Natural killer cell treated with Interleukin-12 subunit alpha and Interleukin-12 subunit beta and Interleukin-15 and Interleukin-18, amount 100 ng/mL, for 72 hours (primary cell): ENCODE measurements around the gene STK35. TPM values are rescaled to one million over a fixed set of nuclear protein-coding genes. Genes with fewer than 3 reads are reported as not detected.

ENCODE experiments used
- ATAC-seq, 2 donors: fragments of 150-1000 bp; cut with Tn5 transposase in 1 of 2; sonication (Bioruptor Pico), chemical (Tn5 transposase) in 1 of 2; 2 replicates each; pipeline ENCODE4 v1.10.0; 2021
- DNase-seq: peaks from one replicate; pipeline ENCODE4 v3.0.0; 2022; ENCODE audit warnings: low spot score
- H3K27ac Mint-ChIP-seq, 2 donors: 1 replicate in 1 of 2; 2 replicates in 1 of 2; pipeline ENCODE4 v1.8.0; 2022; ENCODE audit warnings: mixed read lengths in 2 of 2, mild to moderate bottlenecking in 1 of 2, moderate library complexity in 1 of 2
- H3K27me3 Mint-ChIP-seq, 2 donors: 1 replicate in 1 of 2; 2 replicates in 1 of 2; pipeline ENCODE4 v1.8.0; 2022; ENCODE audit warnings: mixed read lengths in 2 of 2
- H3K36me3 Mint-ChIP-seq: one replicate; pipeline ENCODE4 v1.8.0; 2022; ENCODE audit warnings: mixed read lengths
- H3K4me1 Mint-ChIP-seq, 2 donors: 1 replicate in 1 of 2; 2 replicates in 1 of 2; pipeline ENCODE4 v1.8.0; 2022; ENCODE audit warnings: low read depth in 2 of 2, mixed read lengths in 2 of 2, mild to moderate bottlenecking in 1 of 2
- H3K4me3 Mint-ChIP-seq: one replicate; pipeline ENCODE4 v1.8.0; 2022; ENCODE audit warnings: mixed read lengths
- H3K9me3 Mint-ChIP-seq: 2 replicates; pipeline ENCODE4 v1.8.0; 2022; ENCODE audit warnings: mixed read lengths
- total RNA-seq, 2 donors: library from RNA; stranded (reverse); gene quantifications; one replicate each; pipeline ENCODE4 v1.2.3, GENCODE V29; 2022

STK35 gene
- total RNA-seq = 10 to 100 TPM; 21.4 to 30.5 TPM

DNA sequence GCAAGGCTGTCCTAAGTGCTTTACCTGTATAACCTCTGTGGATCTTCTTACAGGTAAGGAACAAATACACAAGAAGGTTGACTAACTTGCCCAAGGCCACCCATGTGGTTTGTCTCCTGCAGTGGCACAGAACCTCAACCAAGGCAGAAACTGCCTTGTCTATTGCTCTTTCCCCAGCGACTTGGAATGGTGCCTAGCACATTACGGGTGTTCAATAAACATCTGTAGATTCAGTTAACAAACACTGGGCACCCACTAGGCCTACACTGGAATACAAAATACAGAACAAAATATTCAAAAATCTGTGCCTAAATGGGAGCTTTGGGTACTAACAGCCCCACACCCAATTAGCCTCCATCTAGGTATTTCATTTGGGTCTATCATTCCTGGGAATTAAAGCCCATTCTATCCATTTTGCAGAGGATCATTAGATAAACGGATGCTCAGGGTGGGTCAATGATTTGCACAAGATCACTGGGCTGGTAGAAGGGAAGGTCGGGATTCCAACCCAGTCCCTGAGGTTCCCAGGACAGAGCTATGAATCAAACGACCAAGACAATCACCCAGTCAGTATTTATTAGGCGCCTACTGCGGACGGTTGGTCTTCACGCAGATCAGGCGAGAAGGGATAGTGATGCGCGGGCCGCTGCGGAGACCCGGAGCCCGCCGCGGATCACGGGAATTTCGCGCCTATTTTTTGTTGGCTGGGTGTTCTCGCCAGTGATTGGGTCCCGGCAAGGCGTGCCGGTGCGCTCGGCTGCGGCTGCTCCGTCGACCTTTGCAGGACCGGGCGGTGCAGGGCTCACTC lies at the start of gene STK35:
STK35 (plus strand) TSS at position 771 of the 808 bp plus-strand sequence. CDS start 55 bp downstream, outside the sequence.
- peaks cover 28 to 40% of the 10 kb centered on the region in 2 donors for H3K4me1 Mint-ChIP-seq
- peak; percentile 77 for DNase-seq
- peak within 1 kb of the TSS; percentile 89 for H3K4me3 Mint-ChIP-seq
- no peaks in the 10 kb centered on the region for H3K27me3 Mint-ChIP-seq
- peak; percentile 63 to 64 for ATAC-seq
- peak within 1 kb of the TSS; percentile 98 to 99 for H3K27ac Mint-ChIP-seq
- no peaks in the 10 kb centered on the region for H3K36me3 Mint-ChIP-seq
- no peaks in the 10 kb centered on the region for H3K9me3 Mint-ChIP-seq

DNA sequence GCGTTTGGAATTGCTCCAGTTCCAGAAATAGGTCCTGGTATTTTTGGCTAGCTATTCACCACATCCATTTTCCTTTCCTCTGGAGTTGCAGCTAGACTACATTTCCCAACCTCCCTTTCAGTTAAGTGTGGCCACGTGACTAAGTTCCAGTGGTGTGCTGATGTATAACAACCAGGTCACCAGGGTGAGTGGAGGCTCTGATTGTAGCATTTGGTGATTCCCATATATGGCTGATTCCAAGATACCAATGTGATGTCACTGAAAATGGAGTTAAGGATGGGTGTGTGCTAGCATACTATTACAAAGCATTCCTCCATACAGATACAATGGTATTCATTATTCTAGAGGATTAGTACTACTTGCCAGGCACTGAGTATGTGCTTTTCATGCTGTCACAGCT lies 49.7 kb upstream of the STK35 start:
- peaks cover 35 to 38% of the 10 kb centered on the region in 2 donors for H3K27me3 Mint-ChIP-seq

GRCh38 chr20:2052741-2053140 lies 48.9 kb upstream of the STK35 start:
- H3K36me3 Mint-ChIP-seq = peaks cover 4% of the 10 kb centered on the region
- H3K9me3 Mint-ChIP-seq = peaks cover 2% of the 10 kb centered on the region
- DNase-seq (no peak), ATAC-seq (no peak)
- H3K27ac Mint-ChIP-seq = no peak overlapping the region
- H3K4me1 Mint-ChIP-seq = no peaks in the 10 kb centered on the region
- H3K4me3 Mint-ChIP-seq = no peak overlapping the region
- H3K27me3 Mint-ChIP-seq = peaks cover 39 to 46% of the 10 kb centered on the region in 2 donors

More for the DNA sequence above, 49.7 kb upstream of the STK35 start:
- no peak for ATAC-seq
- no peaks in the 10 kb centered on the region for H3K36me3 Mint-ChIP-seq
- no peaks in the 10 kb centered on the region for H3K4me1 Mint-ChIP-seq
- H3K9me3 Mint-ChIP-seq = no peaks in the 10 kb centered on the region
- no peak overlapping the region for H3K27ac Mint-ChIP-seq
- H3K4me3 Mint-ChIP-seq = no peak overlapping the region
- no peak for DNase-seq

- H3K27ac Mint-ChIP-seq = no peak overlapping the region
- H3K27me3 Mint-ChIP-seq = peaks cover 45 to 50% of the 10 kb centered on the region in 2 donors
- H3K4me1 Mint-ChIP-seq = no peaks in the 10 kb centered on the region
- peaks cover 5% of the 10 kb centered on the region for H3K9me3 Mint-ChIP-seq
- peaks cover 4% of the 10 kb centered on the region for H3K36me3 Mint-ChIP-seq
- no peak overlapping the region for H3K4me3 Mint-ChIP-seq
- DNase-seq (no peak), ATAC-seq (no peak)
These were observed 48.0 kb upstream of the STK35 start for GRCh38 chr20:2053615-2054014.

- DNase-seq = no peak
- Mint-ChIP-seq H3K36me3 (peaks cover 4% of the 10 kb centered on the region), H3K27me3 (peaks cover 39 to 45% of the 10 kb centered on the region in 2 donors), H3K4me1 (no peaks in the 10 kb centered on the region), H3K27ac (no peak overlapping the region), H3K9me3 (peaks cover 5% of the 10 kb centered on the region), H3K4me3 (no peak overlapping the region)
- ATAC-seq = no peak
These were observed 46.7 kb upstream of the STK35 start for GRCh38 chr20:2054911-2055310.

- ATAC-seq (no peak), DNase-seq (no peak)
- H3K9me3 Mint-ChIP-seq = peaks cover 5% of the 10 kb centered on the region
- H3K27me3 Mint-ChIP-seq = peaks cover 27 to 28% of the 10 kb centered on the region in 2 donors
- no peaks in the 10 kb centered on the region for H3K4me1 Mint-ChIP-seq
- no peak overlapping the region for H3K4me3 Mint-ChIP-seq
- peaks cover 4% of the 10 kb centered on the region for H3K36me3 Mint-ChIP-seq
- H3K27ac Mint-ChIP-seq = no peak overlapping the region
These were observed 42.2 kb upstream of the STK35 start for GRCh38 chr20:2059411-2059810.

DNA sequence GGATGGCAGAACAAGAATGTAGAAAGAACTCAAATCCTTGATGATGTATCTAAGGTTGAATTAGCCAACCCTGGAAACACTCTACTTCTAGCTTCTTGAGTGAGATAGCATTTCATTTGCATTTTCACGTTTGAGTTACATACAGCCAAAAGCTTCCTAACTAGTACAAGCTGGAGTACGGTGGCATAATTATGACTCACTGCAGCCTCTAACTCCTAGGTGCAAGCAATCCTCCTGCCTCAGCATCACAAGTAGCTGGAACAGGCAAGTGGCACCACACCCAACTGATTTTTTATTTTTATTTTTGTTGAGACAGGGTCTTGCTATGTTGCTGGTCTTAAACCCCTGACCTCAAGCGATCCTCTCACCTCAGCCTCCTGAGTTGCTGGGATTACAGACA lies 36.5 kb upstream of the STK35 start:
- ATAC-seq = no peak
- H3K9me3 Mint-ChIP-seq = no peaks in the 10 kb centered on the region
- DNase-seq = no peak
- peaks cover 25 to 34% of the 10 kb centered on the region in 2 donors for H3K27me3 Mint-ChIP-seq
- H3K36me3 Mint-ChIP-seq = no peaks in the 10 kb centered on the region
- H3K4me1 Mint-ChIP-seq = no peaks in the 10 kb centered on the region
- no peak overlapping the region for H3K4me3 Mint-ChIP-seq
- no peak overlapping the region for H3K27ac Mint-ChIP-seq

- Mint-ChIP-seq H3K27me3 (peaks cover 27 to 46% of the 10 kb centered on the region in 2 donors), H3K4me1 (no peaks in the 10 kb centered on the region), H3K9me3 (peaks cover 3% of the 10 kb centered on the region), H3K27ac (no peak overlapping the region), H3K36me3 (no peaks in the 10 kb centered on the region), H3K4me3 (no peak overlapping the region)
- ATAC-seq = no peak
- DNase-seq = no peak
These were observed 35.0 kb upstream of the STK35 start for GRCh38 chr20:2066461-2067122.

- Mint-ChIP-seq H3K27me3 (peaks cover 29 to 39% of the 10 kb centered on the region in 2 donors), H3K9me3 (no peaks in the 10 kb centered on the region), H3K36me3 (no peaks in the 10 kb centered on the region), H3K27ac (no peak overlapping the region), H3K4me3 (no peak overlapping the region), H3K4me1 (no peaks in the 10 kb centered on the region)
- no peak for DNase-seq
- ATAC-seq = no peak
These were observed 20.9 kb upstream of the STK35 start for GRCh38 chr20:2080532-2081224.

- H3K4me3 Mint-ChIP-seq = no peak overlapping the region
- DNase-seq = no peak
- H3K27me3 Mint-ChIP-seq = peaks cover 24 to 50% of the 10 kb centered on the region in 2 donors
- no peaks in the 10 kb centered on the region for H3K9me3 Mint-ChIP-seq
- ATAC-seq = no peak
- no peaks in the 10 kb centered on the region for H3K4me1 Mint-ChIP-seq
- no peak overlapping the region for H3K27ac Mint-ChIP-seq
- no peaks in the 10 kb centered on the region for H3K36me3 Mint-ChIP-seq
These were observed 16.9 kb upstream of the STK35 start for GRCh38 chr20:2084703-2085102.

- DNase-seq = no peak
- H3K27me3 Mint-ChIP-seq = peaks cover 18 to 49% of the 10 kb centered on the region in 2 donors
- H3K36me3 Mint-ChIP-seq = no peaks in the 10 kb centered on the region
- H3K4me3 Mint-ChIP-seq = no peak overlapping the region
- no peak for ATAC-seq
- H3K27ac Mint-ChIP-seq = no peak overlapping the region
- no peaks in the 10 kb centered on the region for H3K4me1 Mint-ChIP-seq
- no peaks in the 10 kb centered on the region for H3K9me3 Mint-ChIP-seq
These were observed 15.2 kb upstream of the STK35 start for GRCh38 chr20:2086177-2086979.

GRCh38 chr20:2086980-2087377 lies 14.6 kb upstream of the STK35 start:
- Mint-ChIP-seq H3K27me3 (peaks cover 18 to 49% of the 10 kb centered on the region in 2 donors), H3K9me3 (no peaks in the 10 kb centered on the region), H3K4me3 (no peak overlapping the region), H3K27ac (no peak overlapping the region), H3K4me1 (no peaks in the 10 kb centered on the region), H3K36me3 (no peaks in the 10 kb centered on the region)
- DNase-seq (no peak), ATAC-seq (no peak)

DNA sequence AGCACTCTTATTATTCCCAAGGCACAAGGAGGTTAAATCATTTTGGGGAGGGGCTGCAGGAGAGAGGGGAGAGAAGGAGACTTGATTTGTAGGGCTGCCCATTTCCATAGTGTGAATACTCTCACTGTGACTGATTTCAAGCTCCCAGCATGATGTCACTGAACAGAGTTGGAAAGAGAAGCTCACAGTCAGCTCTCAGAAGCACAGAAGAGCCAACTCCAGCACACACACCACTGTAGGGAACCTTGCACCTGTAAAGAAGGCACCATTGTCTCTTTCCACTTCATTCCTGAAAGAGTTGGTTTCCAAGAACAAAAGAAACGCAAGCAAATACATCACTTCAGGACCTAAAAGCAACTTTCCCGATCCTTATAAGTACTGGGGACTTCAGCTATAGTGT lies 12.7 kb upstream of the STK35 start:
- Mint-ChIP-seq H3K9me3 (no peaks in the 10 kb centered on the region), H3K27ac (no peak overlapping the region), H3K36me3 (no peaks in the 10 kb centered on the region), H3K4me1 (no peaks in the 10 kb centered on the region), H3K27me3 (peaks cover 21 to 61% of the 10 kb centered on the region in 2 donors), H3K4me3 (no peak overlapping the region)
- ATAC-seq = no peak
- DNase-seq = no peak
